Mesendoderm (in vitro differentiated cells): ENCODE results near the gene AOPEP.

Source experiments
- DNase-seq: peaks from one replicate; pipeline ENCODE4 v3.0.0; 2013
- H2AK5ac ChIP-seq: 2 replicates; pipeline ENCODE4 v1.6.1; 2013; ENCODE audit warnings: low read length, inconsistent platforms
- H2BK120ac ChIP-seq: 2 replicates; pipeline ENCODE4 v1.6.1; 2013; ENCODE audit warnings: low read depth, mild to moderate bottlenecking, low read length, moderate library complexity, mixed read lengths
- H2BK15ac ChIP-seq: replicated peaks from 2 replicates; pipeline ENCODE4 v1.6.1; 2013; ENCODE audit warnings: low read depth, mild to moderate bottlenecking, moderate library complexity
- H2BK5ac ChIP-seq: 2 replicates; pipeline ENCODE4 v1.6.1; 2013; ENCODE audit warnings: low read length, inconsistent platforms
- H3K18ac ChIP-seq: 2 replicates; pipeline ENCODE4 v1.6.1; 2013; ENCODE audit warnings: mild to moderate bottlenecking, low read length, mixed read lengths
- H3K23ac ChIP-seq: one replicate; pipeline ENCODE4 v1.6.1; 2013; ENCODE audit warnings: low read length
- H3K27ac ChIP-seq: 2 replicates; pipeline ENCODE4 v1.5.1; 2013; ENCODE audit warnings: low read depth, mild to moderate bottlenecking, inconsistent platforms, low read length, moderate library complexity
- H3K27me3 ChIP-seq: 2 replicates; pipeline ENCODE4 v1.6.1; 2013; ENCODE audit warnings: low read length, control low read depth, mild to moderate bottlenecking, inconsistent platforms; ENCODE audit not compliant: insufficient read depth, poor library complexity
- H3K36me3 ChIP-seq: 2 replicates; pipeline ENCODE4 v1.6.1; 2013; ENCODE audit warnings: low read length, inconsistent platforms; ENCODE audit not compliant: control insufficient read depth, insufficient read depth
- H3K4ac ChIP-seq: one replicate; pipeline ENCODE4 v1.6.1; 2013; ENCODE audit warnings: low read depth, mild to moderate bottlenecking, low read length, moderate library complexity
- H3K4me1 ChIP-seq: 2 replicates; pipeline ENCODE4 v1.6.1; 2013; ENCODE audit warnings: low read depth, low read length, inconsistent platforms; ENCODE audit not compliant: control insufficient read depth
- H3K4me2 ChIP-seq: 2 replicates; pipeline ENCODE4 v1.6.1; 2013; ENCODE audit warnings: low read length
- H3K4me3 ChIP-seq: 2 replicates; pipeline ENCODE4 v1.5.1; 2013; ENCODE audit warnings: mild to moderate bottlenecking, low read length
- H3K56ac ChIP-seq: one replicate; pipeline ENCODE4 v1.6.1; 2013; ENCODE audit warnings: low read length
- H3K79me1 ChIP-seq: 2 replicates; pipeline ENCODE4 v1.6.1; 2013; ENCODE audit warnings: low read length, inconsistent platforms
- H3K79me2 ChIP-seq: 2 replicates; pipeline ENCODE4 v1.6.1; 2013; ENCODE audit warnings: mild to moderate bottlenecking, low read length; ENCODE audit not compliant: control insufficient read depth, insufficient read depth
- H3K9ac ChIP-seq: 2 replicates; pipeline ENCODE4 v1.6.1; 2013; ENCODE audit warnings: low read length, inconsistent platforms
- H4K5ac ChIP-seq: one replicate; pipeline ENCODE4 v1.6.1; 2013; ENCODE audit warnings: low read length
- H4K8ac ChIP-seq: one replicate; pipeline ENCODE4 v1.6.1; 2013; ENCODE audit warnings: low read depth, mild to moderate bottlenecking, control low read depth, low read length, moderate library complexity
- WGBS: extraction: QIAGEN DNeasy Blood & Tissue Kit; methylation state at CpG from one replicate; pipeline ENCODE4 v1.1.7; 2013; ENCODE audit warnings: low lambda C conversion rate, missing lambda C conversion rate; ENCODE audit not compliant: insufficient coverage; ENCODE audit errors: extremely low coverage; 5-methylcytosine and 5-hydroxymethylcytosine counted together

The AOPEP gene

GRCh38 chr9:94734054-94734754 is 7.7 kb downstream of the AOPEP start:
- Histone ChIP-seq H4K8ac (no peak overlapping the region), H2BK120ac (no peak overlapping the region), H3K4me2 (no peak overlapping the region), H3K4ac (no peak overlapping the region), H3K56ac (no peak overlapping the region), H3K18ac (no peak overlapping the region), H2BK5ac (no peak overlapping the region), H3K27ac (no peak overlapping the region), H3K4me3 (no peak overlapping the region), H3K79me2 (no peaks in the 10 kb centered on the region), H3K36me3 (no peaks in the 10 kb centered on the region), H3K79me1 (peaks cover 3% of the 10 kb centered on the region), H3K23ac (no peak overlapping the region), H3K9ac (no peak overlapping the region), H3K27me3 (no peaks in the 10 kb centered on the region), H3K4me1 (no peaks in the 10 kb centered on the region), H2AK5ac (no peak overlapping the region), H2BK15ac (no peak overlapping the region), H4K5ac (no peak overlapping the region)
- DNase-seq: no peak
- WGBS: no CpG with 5 or more reads among the region's 4 CpGs

- no peak overlapping the region for H2BK5ac ChIP-seq
- no peak overlapping the region for H3K23ac ChIP-seq
- no peak for DNase-seq
- H3K4me1 ChIP-seq: no peaks in the 10 kb centered on the region
- H3K36me3 ChIP-seq: no peaks in the 10 kb centered on the region
- no peak overlapping the region for H2AK5ac ChIP-seq
- H3K4me3 ChIP-seq: no peak overlapping the region
- peaks cover 3% of the 10 kb centered on the region for H3K79me1 ChIP-seq
- no peak overlapping the region for H3K27ac ChIP-seq
- no peak overlapping the region for H3K4ac ChIP-seq
- no peak overlapping the region for H3K9ac ChIP-seq
- no peak overlapping the region for H4K8ac ChIP-seq
- no peak overlapping the region for H3K18ac ChIP-seq
- H3K56ac ChIP-seq: no peak overlapping the region
- no peaks in the 10 kb centered on the region for H3K79me2 ChIP-seq
- no peak overlapping the region for H3K4me2 ChIP-seq
- H2BK15ac ChIP-seq: no peak overlapping the region
- no peaks in the 10 kb centered on the region for H3K27me3 ChIP-seq
- H2BK120ac ChIP-seq: no peak overlapping the region
- H4K5ac ChIP-seq: no peak overlapping the region
Observed at GRCh38 chr9:94736759-94737158, 10.3 kb downstream of the AOPEP start.

GRCh38 chr9:94740145-94740840 is 13.8 kb downstream of the AOPEP start:
- H3K56ac ChIP-seq: no peak overlapping the region
- H2AK5ac ChIP-seq: no peak overlapping the region
- no peak for DNase-seq
- no peaks in the 10 kb centered on the region for H3K4me1 ChIP-seq
- H3K9ac ChIP-seq: no peak overlapping the region
- H3K4me2 ChIP-seq: no peak overlapping the region
- H3K36me3 ChIP-seq: no peaks in the 10 kb centered on the region
- H3K23ac ChIP-seq: no peak overlapping the region
- WGBS: no CpG with 5 or more reads among the region's 3 CpGs
- no peak overlapping the region for H3K18ac ChIP-seq
- H3K27me3 ChIP-seq: no peaks in the 10 kb centered on the region
- H4K5ac ChIP-seq: no peak overlapping the region
- H3K79me1 ChIP-seq: peaks cover 3% of the 10 kb centered on the region
- H3K4ac ChIP-seq: no peak overlapping the region
- H3K4me3 ChIP-seq: no peak overlapping the region
- no peak overlapping the region for H3K27ac ChIP-seq
- H2BK5ac ChIP-seq: no peak overlapping the region
- no peaks in the 10 kb centered on the region for H3K79me2 ChIP-seq
- no peak overlapping the region for H2BK15ac ChIP-seq
- no peak overlapping the region for H2BK120ac ChIP-seq
- H4K8ac ChIP-seq: no peak overlapping the region

- H3K4ac ChIP-seq: no peak overlapping the region
- H3K9ac ChIP-seq: no peak overlapping the region
- H2BK120ac ChIP-seq: no peak overlapping the region
- no peak overlapping the region for H2AK5ac ChIP-seq
- no peaks in the 10 kb centered on the region for H3K27me3 ChIP-seq
- H3K79me2 ChIP-seq: no peaks in the 10 kb centered on the region
- DNase-seq: no peak
- peaks cover 5% of the 10 kb centered on the region for H3K4me1 ChIP-seq
- no peak overlapping the region for H3K18ac ChIP-seq
- H3K23ac ChIP-seq: no peak overlapping the region
- H3K4me3 ChIP-seq: no peak overlapping the region
- no peak overlapping the region for H4K5ac ChIP-seq
- H3K27ac ChIP-seq: no peak overlapping the region
- H3K4me2 ChIP-seq: no peak overlapping the region
- H3K36me3 ChIP-seq: no peaks in the 10 kb centered on the region
- no peak overlapping the region for H2BK5ac ChIP-seq
- H3K79me1 ChIP-seq: peaks cover 2% of the 10 kb centered on the region
- no peak overlapping the region for H4K8ac ChIP-seq
- no peak overlapping the region for H3K56ac ChIP-seq
- no CpG with 5 or more reads among the region's 3 CpGs for WGBS
- H2BK15ac ChIP-seq: no peak overlapping the region
Observed at GRCh38 chr9:94741866-94742265, 15.4 kb downstream of the AOPEP start.

DNA sequence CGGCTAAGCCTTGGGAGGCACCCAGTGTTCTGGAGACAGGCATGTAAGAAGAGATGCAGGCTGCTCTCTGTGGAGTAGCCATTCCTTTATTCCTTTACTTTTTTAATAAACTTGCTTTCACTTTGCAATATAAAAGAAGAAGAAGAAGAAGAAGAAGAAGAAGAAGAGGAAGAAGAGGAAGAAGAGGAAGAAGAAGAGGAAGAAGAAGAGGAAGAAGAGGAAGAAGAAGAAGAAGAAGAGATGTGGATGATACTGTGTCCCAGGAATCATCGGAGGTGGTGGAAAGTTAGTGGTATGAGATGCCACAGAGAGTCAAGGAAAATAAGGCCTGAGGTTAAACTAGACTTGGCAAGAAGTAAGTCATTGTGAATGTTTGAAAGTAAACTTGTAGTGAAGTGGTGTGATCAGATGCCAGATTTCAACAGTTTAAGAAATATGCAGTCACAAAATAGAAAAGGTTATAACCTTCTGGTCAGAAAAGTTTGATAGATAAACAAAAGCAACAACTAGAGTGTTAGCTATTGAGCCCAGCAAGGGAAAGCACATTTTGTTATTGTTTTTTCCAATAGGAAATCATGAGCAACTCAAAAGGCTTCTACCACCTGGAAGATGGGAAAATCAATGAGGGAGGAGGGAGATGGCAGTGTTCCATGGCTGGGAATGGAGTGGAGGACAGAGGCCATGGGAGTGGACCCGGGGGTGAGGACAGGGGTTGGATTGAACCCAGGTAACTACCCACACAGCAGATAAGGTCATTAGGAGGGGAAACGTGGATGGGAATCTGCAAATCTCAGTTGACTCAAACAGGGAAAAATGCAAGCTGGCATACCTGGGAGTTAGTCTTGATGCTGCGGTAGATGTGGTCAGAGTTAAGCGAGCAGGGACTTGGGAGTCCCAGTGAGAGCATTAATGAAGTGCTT is 16.8 kb downstream of the AOPEP start:
- Histone ChIP-seq H3K79me2 (no peaks in the 10 kb centered on the region), H2BK5ac (no peak overlapping the region), H3K23ac (no peak overlapping the region), H3K36me3 (no peaks in the 10 kb centered on the region), H3K27me3 (no peaks in the 10 kb centered on the region), H2BK120ac (no peak overlapping the region), H4K5ac (no peak overlapping the region), H3K56ac (no peak overlapping the region), H2AK5ac (no peak overlapping the region), H4K8ac (no peak overlapping the region), H3K79me1 (peaks cover 2% of the 10 kb centered on the region), H3K9ac (no peak overlapping the region), H3K4me3 (no peak overlapping the region), H3K18ac (no peak overlapping the region), H2BK15ac (no peak overlapping the region), H3K4me1 (peaks cover 5% of the 10 kb centered on the region), H3K4me2 (no peak overlapping the region), H3K4ac (no peak overlapping the region), H3K27ac (no peak overlapping the region)
- DNase-seq: no peak
- WGBS: no CpG with 5 or more reads among the region's 6 CpGs
